HCT116 (cell line): ENCODE measurements around the gene ERGIC1. TPM values are rescaled to one million over a fixed set of nuclear protein-coding genes. Genes with fewer than 3 reads are reported as not detected.
A peak's percentile ranks its signal among the peaks of the same experiment; 100 is the strongest.

Source experiments
- ATAC-seq: fragments of 200-7000 bp; cut with Tn5 transposase; 2 replicates; pipeline ENCODE4 v1.9.1; 2020; ENCODE audit warnings: mild to moderate bottlenecking, moderate library complexity
- BruUV-seq: library from RNA; stranded (reverse); fragments of 400-500 nt; replicated peaks from 2 replicates; lab custom pipeline; 2021; lab: Mats Ljungman, UMichigan
- CTCF ChIA-PET: fragments of 300-600 bp; sonication (Branson Sonifier 250); formaldehyde crosslinking; loops from one replicate; lab custom pipeline; 2021; ENCODE audit warnings: antibody characterized with exemption; lab: Charles Lee
- POLR2A ChIA-PET: fragments of 300-600, 350-600 bp; sonication (Branson Sonifier 250); formaldehyde crosslinking; loops from one replicate; lab custom pipeline; 2021; ENCODE audit warnings: antibody characterized with exemption; lab: Charles Lee
- RAD21 ChIA-PET, 2 experiments: fragments of 300-600 bp; sonication (Branson Sonifier 250); formaldehyde crosslinking; loops; one replicate each; lab custom pipeline; 2023; ENCODE audit warnings: low total read pairs in 2 of 2; ENCODE audit not compliant: uncharacterized antibody in 2 of 2, unreplicated experiment in 2 of 2, low non-redundant PET in 1 of 2; lab: Charles Lee
- DNase-seq: peaks from one replicate; pipeline ENCODE4 v3.0.0-alpha.2; 2010; ENCODE audit warnings: low read depth, low spot score
- H2AFZ ChIP-seq: fragments of 200-600 bp; shearing (Covaris generic), sonication (generic); 2 replicates; pipeline ENCODE4 v1.6.1; 2017; ENCODE audit warnings: low read depth, mixed run types, mixed read lengths, antibody characterized with exemption, low read length; ENCODE audit not compliant: poor library complexity, severe bottlenecking
- H3K27ac ChIP-seq: 2 replicates; pipeline ENCODE4 v1.5.1; 2012; ENCODE audit warnings: low read depth, low read length
- H3K27me3 ChIP-seq: fragments of 200-600 bp; sonication (generic); 2 replicates; pipeline ENCODE4 v1.6.1; 2016; ENCODE audit warnings: mixed run types, low read length, mixed read lengths; ENCODE audit not compliant: insufficient read depth
- H3K36me3 ChIP-seq, 2 experiments: fragments of 200-500 bp in 1 of 2; fragments of 200-600 bp in 1 of 2; sonication (Bioruptor generic) in 1 of 2; sonication (generic) in 1 of 2; 2 replicates each; pipeline versions ENCODE4 v1.5.1 to v1.6.1; 2014 to 2016; ENCODE audit warnings: low read length in 2 of 2, inconsistent platforms in 1 of 2, mixed read lengths in 1 of 2, mixed run types in 1 of 2; ENCODE audit not compliant: insufficient read depth in 2 of 2, control insufficient read depth in 1 of 2
- H3K4me1 ChIP-seq, 2 experiments: fragments of 200-600 bp in 1 of 2; sonication (generic) in 1 of 2; 2 replicates each; pipeline versions ENCODE4 v1.5.1 to v1.6.1; 2012 to 2017; ENCODE audit warnings: low read length in 2 of 2, inconsistent platforms in 1 of 2, mild to moderate bottlenecking in 1 of 2, mixed read lengths in 1 of 2, mixed run types in 1 of 2, moderate library complexity in 1 of 2; ENCODE audit not compliant: insufficient read depth in 2 of 2, control insufficient read depth in 1 of 2
- H3K4me2 ChIP-seq: fragments of 200-600 bp; sonication (generic); 2 replicates; pipeline ENCODE4 v1.6.1; 2017; ENCODE audit warnings: mixed run types, low read length, mixed read lengths
- H3K4me3 ChIP-seq, 2 experiments: fragments of 200-600 bp in 1 of 2; sonication (generic) in 1 of 2; replicated peaks in 1 of 2; 2 replicates each; pipeline ENCODE4 v1.5.1; 2011 to 2016; ENCODE audit warnings: low read length in 2 of 2, control low read depth in 1 of 2, low read depth in 1 of 2, mild to moderate bottlenecking in 1 of 2, mixed read lengths in 1 of 2, mixed run types in 1 of 2
- H3K79me2 ChIP-seq: fragments of 200-600 bp; sonication (generic); 2 replicates; pipeline ENCODE4 v1.6.1; 2017; ENCODE audit warnings: mild to moderate bottlenecking, mixed run types, low read length, moderate library complexity, mixed read lengths; ENCODE audit not compliant: insufficient read depth
- H3K9ac ChIP-seq: fragments of 200-600 bp; sonication (generic); 2 replicates; pipeline ENCODE4 v1.6.1; 2016; ENCODE audit warnings: low read length, mixed read lengths
- H3K9me2 ChIP-seq: fragments of 200-600 bp; sonication (generic), shearing (Covaris generic); 2 replicates; pipeline ENCODE4 v1.6.1; 2017; ENCODE audit warnings: mixed run types, mild to moderate bottlenecking, moderate library complexity; ENCODE audit not compliant: insufficient read depth
- H3K9me3 ChIP-seq, 2 experiments: fragments of 200-500 bp in 1 of 2; fragments of 200-600 bp in 1 of 2; sonication (Bioruptor generic) in 1 of 2; sonication (generic) in 1 of 2; 2 replicates each; pipeline ENCODE4 v1.6.1; 2014 to 2017; ENCODE audit warnings: low read length in 2 of 2, mixed read lengths in 2 of 2, inconsistent platforms in 1 of 2, low read depth in 1 of 2, mild to moderate bottlenecking in 1 of 2, mixed run types in 1 of 2, moderate library complexity in 1 of 2; ENCODE audit not compliant: control insufficient read depth in 1 of 2, insufficient read depth in 1 of 2
- H4K20me1 ChIP-seq: fragments of 200-600 bp; sonication (generic), shearing (Covaris generic); 2 replicates; pipeline ENCODE4 v1.6.1; 2017; ENCODE audit warnings: mixed run types, mild to moderate bottlenecking, moderate library complexity; ENCODE audit not compliant: insufficient read depth
- ATF3 ChIP-seq: IDR thresholded peaks from 2 replicates; pipeline ENCODE4 v1.6.1; 2012
- CTCF ChIP-seq, 3 experiments: fragments of 200-600 bp in 1 of 3; sonication (generic) in 1 of 3; IDR thresholded peaks in 2 of 3; conservative IDR thresholded peaks in 1 of 3; 2 replicates each; pipeline ENCODE4 v1.5.1; 2012 to 2017; ENCODE audit warnings: low read depth in 2 of 3, low read length in 2 of 3, antibody characterized with exemption in 1 of 3, borderline replicate concordance in 1 of 3, control low read depth in 1 of 3, mild to moderate bottlenecking in 1 of 3, mixed read lengths in 1 of 3, mixed run types in 1 of 3, moderate library complexity in 1 of 3; ENCODE audit not compliant: insufficient read depth in 1 of 3
- EGR1 ChIP-seq: IDR thresholded peaks from 2 replicates; pipeline ENCODE4 v1.6.1; 2012; ENCODE audit warnings: low read depth
- ELF1 ChIP-seq: IDR thresholded peaks from 2 replicates; pipeline ENCODE4 v1.6.1; 2012; ENCODE audit warnings: low read depth, borderline replicate concordance
- EZH2 ChIP-seq: fragments of 200-600 bp; sonication (generic); IDR thresholded peaks from 2 replicates; pipeline ENCODE4 v1.6.1; 2017; ENCODE audit warnings: antibody characterized with exemption, mixed run types
- EZH2phosphoT487 ChIP-seq: fragments of 200-600 bp; IDR thresholded peaks from 2 replicates; pipeline ENCODE4 v1.6.1; 2018; ENCODE audit warnings: antibody characterized with exemption, borderline replicate concordance
- FOSL1 ChIP-seq: IDR thresholded peaks from 2 replicates; pipeline ENCODE4 v1.6.1; 2012; ENCODE audit warnings: low read depth
- JUND ChIP-seq: IDR thresholded peaks from 2 replicates; pipeline ENCODE4 v1.6.1; 2012
- MAX ChIP-seq: IDR thresholded peaks from 2 replicates; pipeline ENCODE4 v1.6.1; 2012
- POLR2A ChIP-seq: IDR thresholded peaks from 2 replicates; pipeline ENCODE4 v1.7.0; 2011; ENCODE audit warnings: borderline replicate concordance; ENCODE audit not compliant: insufficient read depth, insufficient read length; ENCODE audit errors: extremely low read depth
- POLR2AphosphoS5 ChIP-seq: IDR thresholded peaks from 2 replicates; pipeline ENCODE4 v1.6.1; 2011; ENCODE audit warnings: mild to moderate bottlenecking, low read depth, low read length, moderate library complexity
- RAD21 ChIP-seq: IDR thresholded peaks from 2 replicates; pipeline ENCODE4 v1.6.1; 2012; ENCODE audit warnings: low read depth, mild to moderate bottlenecking
- SP1 ChIP-seq: IDR thresholded peaks from 2 replicates; pipeline ENCODE4 v1.6.1; 2012; ENCODE audit warnings: low read depth
- SRF ChIP-seq: IDR thresholded peaks from 2 replicates; pipeline ENCODE4 v1.6.1; 2012; ENCODE audit warnings: low read depth
- TCF7L2 ChIP-seq: IDR thresholded peaks from 2 replicates; pipeline ENCODE4 v1.7.0; 2011; ENCODE audit warnings: borderline replicate concordance, inconsistent platforms; ENCODE audit not compliant: insufficient read depth, insufficient read length; ENCODE audit errors: extremely low read depth
- YY1 ChIP-seq: IDR thresholded peaks from 2 replicates; pipeline ENCODE4 v1.6.1; 2011; ENCODE audit warnings: low read length, low read depth, moderate library complexity, mild to moderate bottlenecking; ENCODE audit not compliant: insufficient replicate concordance; ENCODE audit errors: extremely low read depth
- ZBTB33 ChIP-seq: IDR thresholded peaks from 2 replicates; pipeline ENCODE4 v1.6.1; 2011; ENCODE audit warnings: mild to moderate bottlenecking, low read length, moderate library complexity; ENCODE audit not compliant: insufficient replicate concordance; ENCODE audit errors: extremely low read depth
- ZFX ChIP-seq: fragments of 450-650 bp; IDR thresholded peaks from 2 replicates; pipeline ENCODE4 v1.6.1; 2017
- intact Hi-C: fragments of 100-400 bp; cut with micrococcal nuclease; formaldehyde crosslinking; loops from 2 replicates; pipeline ENCODE4 v1.10.0; 2022
- total RNA-seq: library from RNA; stranded (reverse); gene quantifications from one replicate; pipeline ENCODE4 v1.2.1, GENCODE V29; 2021; ENCODE audit not compliant: unreplicated experiment

The ERGIC1 gene
- total RNA-seq, 1 experiment from 2014 or later = 73.3 TPM

GRCh38 chr5:172956228-172956627 lies 122.2 kb downstream of the ERGIC1 start:
- Histone ChIP-seq H4K20me1 (no peaks in the 10 kb centered on the region), H3K9ac (no peak overlapping the region), H3K4me1 (peaks cover 7 to 62% of the 10 kb centered on the region in 2 experiments), H3K9me2 (no peaks in the 10 kb centered on the region), H2AFZ (no peak overlapping the region), H3K36me3 (no peaks in the 10 kb centered on the region), H3K4me3 (no peak overlapping the region), H3K79me2 (peaks cover 19% of the 10 kb centered on the region), H3K27ac (no peak overlapping the region), H3K9me3 (no peaks in the 10 kb centered on the region), H3K4me2 (0 out of 2 replicates have a peak overlapping the region, but pooled peaks have one; percentile 40), H3K27me3 (no peaks in the 10 kb centered on the region)
- ATAC-seq (no peak), DNase-seq (no peak)
- RAD21 ChIA-PET = no interaction called here
- intact Hi-C loops = no loop called here
- CTCF ChIA-PET = no interaction called here
- POLR2A ChIA-PET = no interaction called here
- TF ChIP-seq ATF3 (no peak), POLR2AphosphoS5 (no peak), RAD21 (no peak), EGR1 (no peak), POLR2A (no peak), ELF1 (no peak), EZH2phosphoT487 (no peak)
- BruUV-seq = no TSS peak

- ATAC-seq (no peak), DNase-seq (no peak)
- Histone ChIP-seq H3K79me2 (peaks cover 27% of the 10 kb centered on the region), H4K20me1 (no peaks in the 10 kb centered on the region), H3K27me3 (no peaks in the 10 kb centered on the region), H3K27ac (no peak overlapping the region), H3K9me2 (no peaks in the 10 kb centered on the region), H3K36me3 (peaks cover 0 to 3% of the 10 kb centered on the region in 2 experiments; a peak in 1 of 4 replicates), H3K4me2 (no peak overlapping the region), H3K4me1 (peaks cover 7 to 55% of the 10 kb centered on the region in 2 experiments), H3K9ac (no peak overlapping the region), H3K9me3 (no peaks in the 10 kb centered on the region), H2AFZ (no peak overlapping the region), H3K4me3 (no peak overlapping the region)
- intact Hi-C loops = no loop called here
- POLR2A ChIA-PET = no interaction called here
- CTCF ChIA-PET = no interaction called here
- BruUV-seq = no TSS peak
- RAD21 ChIA-PET = no interaction called here
- TF ChIP-seq EZH2 = no peak
- no peak for TF ChIP-seq ZFX
- TF ChIP-seq CTCF (IDR thresholded peaks at IDR 0.05 in 2 of 3, conservative IDR thresholded peaks at IDR 0.05 in 1 of 3; ENCODE audit: borderline replicate concordance in 1 of 3, insufficient read depth in 1 of 3, low read depth in 2 of 3, low read length in 2 of 3) = no peak
- TF ChIP-seq ELF1 = no peak
- TF ChIP-seq SP1 = no peak
- no peak for TF ChIP-seq EZH2phosphoT487
- no peak for TF ChIP-seq FOSL1
- TF ChIP-seq SRF = no peak
- no peak for TF ChIP-seq RAD21
- TF ChIP-seq MAX = no peak
- TF ChIP-seq YY1 = no peak
- TF ChIP-seq EGR1 = no peak
- no peak for TF ChIP-seq POLR2A
- TF ChIP-seq TCF7L2 = no peak
- no peak for TF ChIP-seq JUND
- TF ChIP-seq POLR2AphosphoS5 = no peak
- no peak for TF ChIP-seq ZBTB33
Measured at GRCh38 chr5:172956936-172957335, 122.9 kb downstream of the ERGIC1 start.
